ENCODE results near the gene SKIC8. TPM values are rescaled to one million over a fixed set of nuclear protein-coding genes. Genes with fewer than 3 reads are reported as not detected.

SKIC8 gene
- total and polyA plus RNA-seq, 2 of the 13 experiments (the other 11 are each of a cell fraction or from before 2014, with no cell fraction given) = 69.5 to 70.6 TPM

DNA sequence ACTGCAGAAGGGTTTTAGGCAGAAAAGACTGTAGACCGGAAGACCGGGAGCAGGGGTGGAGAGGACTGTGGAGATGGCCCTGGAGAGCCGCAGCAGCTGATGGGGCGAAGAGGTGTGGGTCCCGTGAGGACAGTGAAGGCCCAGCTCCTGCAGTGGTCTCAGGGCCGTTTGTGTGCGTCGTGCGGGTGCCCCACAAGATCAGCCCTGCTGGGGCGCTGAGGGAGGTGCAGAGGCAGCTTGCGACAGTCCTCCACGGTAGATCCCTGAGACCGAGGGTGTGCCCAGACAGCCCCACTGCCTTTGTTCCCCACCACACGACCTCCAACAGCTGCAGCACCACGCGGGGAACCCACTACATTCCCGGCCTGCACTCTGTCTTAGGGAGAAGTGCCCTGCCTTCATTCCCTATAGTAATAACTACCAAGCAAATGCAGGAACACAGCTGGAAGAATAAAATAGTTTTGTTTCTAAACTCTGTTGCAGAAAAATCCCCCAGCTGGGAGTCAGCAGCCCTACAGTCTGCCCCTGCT is 21.7 kb upstream of the SKIC8 start (continued):
- TF ChIP-seq FOXA3 (CRISPR knock-in tag; IDR thresholded peaks at IDR 0.05) (no peak), MIXL1 (CRISPR knock-in tag; IDR thresholded peaks at IDR 0.05) (no peak), ZNF674 (CRISPR knock-in tag; IDR thresholded peaks at IDR 0.05; ENCODE audit: low read depth) (no peak), MEIS2 (CRISPR knock-in tag; IDR thresholded peaks at IDR 0.05) (no peak), CBX5 (CRISPR knock-in tag; IDR thresholded peaks at IDR 0.05; ENCODE audit: borderline replicate concordance) (no peak)

DNA sequence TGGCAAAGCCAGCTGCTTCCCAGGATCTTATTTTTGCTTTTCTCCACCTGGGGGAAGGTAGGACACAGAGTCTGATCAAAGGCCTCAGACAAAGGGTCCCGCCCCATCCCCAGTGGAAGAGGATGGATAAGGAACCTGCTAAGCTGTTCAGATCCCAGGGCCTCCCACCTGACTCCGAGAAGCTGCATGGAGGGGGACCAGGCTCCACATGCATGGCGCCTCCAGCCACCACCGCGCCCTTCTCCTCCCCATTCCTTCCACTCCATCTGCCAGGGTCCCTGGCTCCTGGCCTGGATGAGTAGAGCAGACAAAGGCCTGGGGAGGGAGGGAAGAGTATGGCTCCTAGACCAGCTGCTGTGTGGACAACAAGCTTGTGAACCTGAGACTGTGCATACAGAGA is 20.8 kb upstream of the SKIC8 start:
- no peak overlapping the region for H3K4me3 ChIP-seq (replicated peaks in 1 of 3; ENCODE audit: insufficient read depth in 1 of 3, low read depth in 2 of 3, low read length in 3 of 3)
- H3K27ac ChIP-seq (ENCODE audit: extremely low read length, insufficient read depth, low read length) = no peak overlapping the region
- DNase-seq (ENCODE audit: low spot score) = no peak
- H3K9me3 ChIP-seq (ENCODE audit: low read length) = no peaks in the 10 kb centered on the region
- ChIA-PET CTCF (ENCODE audit: low intra/inter-chr PET ratio, low total read pairs) (no interaction called here), POLR2A (interaction anchor here (1.2 kb wide), 2 partner anchors 21 to 54 kb away, joined by 3 read pairs; partner anchors contain the start of gene SKIC8)
- 0 out of 2 replicates have a peak, but pooled peaks cover 6% of the 10 kb centered on the region for H3K4me1 ChIP-seq (ENCODE audit: insufficient read depth, low read length)
- BruUV-seq (replicated peaks) = no TSS peak
- no peaks in the 10 kb centered on the region for H3K79me2 ChIP-seq (ENCODE audit: insufficient read depth, low read length)
- in situ Hi-C loops (cut with HindIII; ENCODE audit: extremely low pct_ligation_motif_present, low pct_unique_long_range_greater_than_20kb) = no loop called here
- H2AFZ ChIP-seq (ENCODE audit: low read length) = no peak overlapping the region
- H4K20me1 ChIP-seq (ENCODE audit: insufficient read depth, low read length) = no peaks in the 10 kb centered on the region
- no peak for FAIRE-seq
- H3K9ac ChIP-seq (ENCODE audit: insufficient read depth, low read depth, low read length) = no peak overlapping the region
- no peak for TF ChIP-seq ZNF414 (CRISPR knock-in tag; IDR thresholded peaks at IDR 0.05)
- no peak for TF ChIP-seq FOXC1 (CRISPR knock-in tag; IDR thresholded peaks at IDR 0.05; ENCODE audit: borderline replicate concordance)
- TF ChIP-seq KLF9 (CRISPR knock-in tag; IDR thresholded peaks at IDR 0.05; ENCODE audit: low read depth) = no peak
- TF ChIP-seq FOXK2 (IDR thresholded peaks at IDR 0.05) = no peak
- TF ChIP-seq NR2F1 (CRISPR knock-in tag; IDR thresholded peaks at IDR 0.05) = no peak
- no peak for TF ChIP-seq ZNF260 (CRISPR knock-in tag; IDR thresholded peaks at IDR 0.05; ENCODE audit: borderline replicate concordance, low read depth)
- TF ChIP-seq ZNF646 (CRISPR knock-in tag; IDR thresholded peaks at IDR 0.05) = no peak
- TF ChIP-seq SYNCRIP (IDR thresholded peaks at IDR 0.05; ENCODE audit: insufficient read depth, low read depth, low read length) = no peak
- TF ChIP-seq JUNB (CRISPR knock-in tag; IDR thresholded peaks at IDR 0.05; ENCODE audit: borderline replicate concordance) = no peak
- TF ChIP-seq ZNF430 (CRISPR knock-in tag; IDR thresholded peaks at IDR 0.05) = no peak
- H3K27me3 ChIP-seq (ENCODE audit: control insufficient read depth in 1 of 2, insufficient read depth in 2 of 2, low read length in 2 of 2) = peaks cover 4 to 38% of the 10 kb centered on the region in 2 experiments; a peak in 4 of 5 replicates
- no peak overlapping the region for H3K4me2 ChIP-seq (ENCODE audit: low read depth, low read length)
- intact Hi-C loops (cut with micrococcal nuclease; ENCODE audit: unreplicated experiment) = no loop called here
- ATAC-seq = no peak
- WGBS (ENCODE audit: low lambda C conversion rate) = 30% methylated on average over 2 of the region's 5 CpGs
- no peaks in the 10 kb centered on the region for H3K36me3 ChIP-seq (replicated peaks in 1 of 2; ENCODE audit: control insufficient read depth in 1 of 2, insufficient read depth in 2 of 2, low read length in 2 of 2)
